ENCODE data around the gene TBRG4.

TBRG4 gene

GRCh38 chr7:45111298-45112223, at the start of gene TBRG4:
Gene TBRG4, minus strand, starts transcription at chr7:45111697. Its CDS starts 2,460 bp downstream, at chr7:45109237.
- peak; percentile 73 for DNase-seq (ENCODE audit: extremely low read depth, low read depth)
- peak; percentile 47 for TF ChIP-seq CTCF (IDR thresholded peaks at IDR 0.05; ENCODE audit: low read depth, low read length)

GRCh38 chr7:45161138-45161537, 49.6 kb upstream of the TBRG4 start:
- DNase-seq (ENCODE audit: extremely low read depth, low read depth), result no peak
- TF ChIP-seq CTCF (IDR thresholded peaks at IDR 0.05; ENCODE audit: low read depth, low read length), result no peak

GRCh38 chr7:45160417-45160881, 49.0 kb upstream of the TBRG4 start:
- no peak for TF ChIP-seq CTCF (IDR thresholded peaks at IDR 0.05; ENCODE audit: low read depth, low read length)
- no peak for DNase-seq (ENCODE audit: extremely low read depth, low read depth)

GRCh38 chr7:45159296-45159695, 47.8 kb upstream of the TBRG4 start:
- no peak for TF ChIP-seq CTCF (IDR thresholded peaks at IDR 0.05; ENCODE audit: low read depth, low read length)
- DNase-seq (ENCODE audit: extremely low read depth, low read depth), result no peak

- TF ChIP-seq CTCF (IDR thresholded peaks at IDR 0.05; ENCODE audit: low read depth, low read length), result no peak
- DNase-seq (ENCODE audit: extremely low read depth, low read depth), result no peak
Measured at GRCh38 chr7:45158471-45158870, 47.0 kb upstream of the TBRG4 start.

GRCh38 chr7:45157653-45158401, 46.3 kb upstream of the TBRG4 start, which contains the start of gene RAMP3:
Gene RAMP3, plus strand, starts transcription at chr7:45157791. Its CDS starts 38 bp downstream, at chr7:45157829.
- no peak for DNase-seq (ENCODE audit: extremely low read depth, low read depth)
- TF ChIP-seq CTCF (IDR thresholded peaks at IDR 0.05; ENCODE audit: low read depth, low read length), result no peak

- TF ChIP-seq CTCF (IDR thresholded peaks at IDR 0.05; ENCODE audit: low read depth, low read length), result no peak
- no peak for DNase-seq (ENCODE audit: extremely low read depth, low read depth)
Measured at GRCh38 chr7:45157286-45157652, 45.8 kb upstream of the TBRG4 start.

All from AG09319 (cell line).